Heart left ventricle (tissue), 16 donors: ENCODE measurements around the gene LSS. TPM values are rescaled to one million over a fixed set of nuclear protein-coding genes. Genes with fewer than 3 reads are reported as not detected.
A peak's percentile ranks its signal among the peaks of the same experiment; 100 is the strongest.
"Not testable (repeated sequence)": the region's sequence is repeated elsewhere in the genome, so short reads cannot be mapped to it uniquely, and the experiment has no call there.

Source experiments
- ATAC-seq, 4 donors: fragments of 200-7000 bp; cut with Tn5 transposase; one replicate each; pipeline ENCODE4 v1.9.1; 2020 to 2022; ENCODE audit warnings: moderate library complexity in 4 of 4, mild to moderate bottlenecking in 3 of 4, moderate number of reproducible peaks in 1 of 4
- DNase-seq, 5 donors: peaks; one replicate each; pipeline ENCODE4 v3.0.0-alpha.2; 2020
- H3K27ac ChIP-seq, 12 donors: fragments of 200-600 bp; sonication (generic) in 4 of 12; one replicate each; pipeline versions ENCODE4 v1.5.0 to v1.8.0; 2016 to 2022; ENCODE audit warnings: mild to moderate bottlenecking in 2 of 12
- H3K27me3 ChIP-seq, 9 donors: fragments of 200-600 bp; sonication (generic) in 2 of 9; one replicate each; pipeline versions ENCODE4 v1.5.1 to v1.8.0; 2016 to 2022; ENCODE audit warnings: mild to moderate bottlenecking in 3 of 9
- H3K36me3 ChIP-seq, 9 donors: fragments of 200-600 bp; sonication (generic) in 2 of 9; one replicate each; pipeline versions ENCODE4 v1.5.0 to v1.8.0; 2018 to 2022; ENCODE audit warnings: mild to moderate bottlenecking in 2 of 9
- H3K4me1 ChIP-seq, 12 donors: fragments of 200-600 bp; sonication (generic) in 4 of 12; one replicate each; pipeline versions ENCODE4 v1.5.0 to v1.8.0; 2016 to 2022; ENCODE audit warnings: mild to moderate bottlenecking in 3 of 12
- H3K4me3 ChIP-seq, 12 donors: fragments of 200-600 bp; sonication (generic) in 4 of 12; one replicate each; pipeline versions ENCODE4 v1.5.0 to v1.8.0; 2017 to 2022; ENCODE audit warnings: mild to moderate bottlenecking in 9 of 12, moderate library complexity in 4 of 12
- H3K9me3 ChIP-seq, 12 donors: fragments of 200-600 bp; sonication (generic) in 4 of 12; one replicate each; pipeline versions ENCODE4 v1.5.0 to v1.8.0; 2016 to 2022; ENCODE audit warnings: mild to moderate bottlenecking in 1 of 12
- CTCF ChIP-seq, 12 donors: fragments of 200-600 bp; sonication (generic) in 4 of 12; IDR thresholded peaks; one replicate each; pipeline versions ENCODE4 v1.5.0 to v1.8.0; 2018 to 2022; ENCODE audit warnings: antibody characterized with exemption in 12 of 12, mild to moderate bottlenecking in 5 of 12
- POLR2A ChIP-seq, 2 donors: fragments of 450-650 bp; IDR thresholded peaks; one replicate each; pipeline ENCODE4 v1.6.1; 2017; ENCODE audit warnings: antibody characterized with exemption in 2 of 2, mild to moderate bottlenecking in 2 of 2, moderate library complexity in 2 of 2
- WGBS, 4 donors: extraction: QIAGEN DNeasy Blood & Tissue Kit in 2 of 4; methylation state at CpG; one replicate each; pipeline versions ENCODE4 v1.1.5 to v1.1.7; 2013 to 2018; 5-methylcytosine and 5-hydroxymethylcytosine counted together
- intact Hi-C, 10 donors: fragments of 100-400 bp; cut with DNase I; formaldehyde crosslinking; loops; one replicate each; pipeline versions ENCODE4 v1.11.1 to v1.14.2; 2022
- polyA plus RNA-seq, 2 donors: library from polyadenylated mRNA; stranded (reverse); fragments of 200-250 nt; gene quantifications; one replicate each; pipeline ENCODE4 v1.2.3, GENCODE V29; 2013
- total RNA-seq, 9 donors: library from RNA; depleted of rRNA in 2 of 9; stranded (reverse); fragments of >200 nt in 2 of 9; fragmentation: NEBNext Ultra II Directional in 3 of 9; extraction: Animal tissue kit (Norgen Biotek cat#: 25700) in 3 of 9; gene quantifications; one replicate each; pipeline versions ENCODE4 v1.1.0 to v1.2.4, GENCODE V29; 2016 to 2023
- donor health status: ischemic (EF 13 %, LVEDD 7.1; RV severe dilation, severe dysfunction).
- donor health status: healthy with polysubstance abuse.
- donor health status: DM: no; HTN: yes; CAD: no.
- donor health status: DM: no; HTN: no; CAD: no.
- donor health status: ischemic (EF 25% LVEDD 6.9; RV normal size, moderate dysfunction).
- donor health status: ischemic (EF 25% LVEDD 5.7; RV mildly dilated, moderate dysfunction).
- donor health status: healthy.
- donor health status: DM: yes; HTN: yes; CAD: no.
- donor health status: ischemic (EF 35%, LVEDD 5.7; RV mildly dilated, moderate dysfunction).
- donor health status: nonischemic (EF 11% LVEDD 7.7; RV severe dilation, severe dysfunction).
- donor health status: DM: yes; HTN: yes; CAD: no.
- donor health status: PGD.
- donor health status: ischemic (EF 29% LVEDD 5.4; RV normal size, mild dysfunction).
- donor health status: nonischemic (EF 23%, LVEDD 6.1; RV moderate dilation, normal function).

LSS gene
- total and polyA plus RNA-seq, 11 donors = 25.1 to 65.5 (median 40.7) TPM

DNA sequence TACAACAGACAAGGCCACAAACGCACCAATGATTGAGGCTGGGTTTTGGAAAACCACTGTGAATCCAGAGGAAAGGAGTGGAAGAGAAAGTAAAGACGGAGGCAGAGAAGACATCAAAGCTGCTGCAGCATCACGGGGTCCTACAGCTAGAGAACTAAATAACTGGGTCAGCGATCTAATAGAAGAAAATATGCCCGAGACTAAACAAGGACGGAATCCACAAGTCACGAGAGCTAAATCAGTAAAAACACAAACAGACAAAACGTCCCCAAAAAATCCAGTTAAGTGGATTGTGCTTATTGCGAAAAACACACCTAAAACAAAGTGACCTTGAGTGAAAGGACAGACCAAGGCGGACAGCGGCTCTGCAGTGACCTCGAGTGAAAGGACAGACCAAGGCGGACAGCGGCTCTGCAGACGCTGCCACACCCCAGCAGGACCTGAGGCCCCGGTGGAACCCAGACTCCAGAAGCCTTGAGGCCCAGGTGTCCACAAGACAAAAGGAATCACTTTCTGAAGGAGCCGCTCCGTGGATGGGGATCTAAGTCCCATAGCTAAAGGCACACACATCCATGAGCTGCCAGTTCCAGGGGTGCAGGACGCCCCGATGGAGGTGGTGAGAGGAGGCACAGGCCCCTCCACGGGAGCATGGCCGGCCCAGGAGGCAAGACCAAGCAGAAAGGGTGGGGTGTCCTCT lies 79.2 kb downstream of the LSS start:
- Histone ChIP-seq H3K27me3 (no peaks in the 10 kb centered on the region), H3K9me3 (no peaks in the 10 kb centered on the region), H3K4me3 (no peak overlapping the region), H3K36me3 (no peaks in the 10 kb centered on the region), H3K4me1 (peaks cover 3 to 15% (median 10%) of the 10 kb centered on the region in 12 donors), H3K27ac (no peak overlapping the region)
- intact Hi-C loops = loop anchor here in 3 of 10 donors (10.0 kb wide), 2 partner anchors 75 to 105 kb away; partner anchors contain the start of gene LSS (in 2 of the 3)
- 85 to 89% (median 86%) methylated on average over 22 of the region's 22 CpGs for WGBS, 4 donors
- ATAC-seq = no peak
- DNase-seq = peak in 4 of 5 donors; percentile 14 to 37 (median 18)
- TF ChIP-seq POLR2A (IDR thresholded peaks at IDR 0.05) = no peak

- intact Hi-C loops = loop anchor here in 3 of 10 donors (10.0 kb wide), 2 partner anchors 77 to 107 kb away; partner anchors contain the start of gene LSS (in 2 of the 3)
- no peak for TF ChIP-seq POLR2A (IDR thresholded peaks at IDR 0.05)
- TF ChIP-seq CTCF (IDR thresholded peaks at IDR 0.05) = no peak
- Histone ChIP-seq H3K27me3 (no peaks in the 10 kb centered on the region), H3K4me1 (peaks cover 0 to 15% (median 9%) of the 10 kb centered on the region in 12 donors), H3K36me3 (no peaks in the 10 kb centered on the region), H3K9me3 (no peaks in the 10 kb centered on the region), H3K27ac (no peak overlapping the region), H3K4me3 (no peak overlapping the region)
- WGBS, 4 donors = 89 to 94% (median 92%) methylated on average over 11 of the region's 11 CpGs
- ATAC-seq (no peak), DNase-seq (peak in 2 of 5 donors; percentile 1 to 20)
Measured at GRCh38 chr21:46148106-46148505, 80.5 kb downstream of the LSS start.

DNA sequence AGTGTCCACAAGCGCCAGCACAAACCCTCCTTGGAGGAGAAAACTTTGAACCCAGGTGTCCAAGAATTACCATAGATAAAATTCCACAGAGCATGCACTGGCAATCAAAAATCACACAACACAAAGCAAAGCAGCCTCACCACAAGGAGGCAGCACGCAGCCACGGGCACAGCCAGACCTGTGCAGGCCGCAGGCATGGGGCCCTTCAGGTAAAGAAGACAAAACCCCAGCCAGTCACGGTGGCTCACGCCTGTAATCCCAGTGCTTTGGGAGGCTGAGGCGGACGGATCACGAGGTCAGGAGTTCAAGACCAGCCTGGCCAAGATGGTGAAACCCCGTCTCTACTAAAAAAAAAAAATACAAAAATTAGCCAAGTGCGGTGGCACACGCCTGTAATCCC lies 81.1 kb downstream of the LSS start:
- H3K27ac ChIP-seq, H3K9me3 ChIP-seq, H3K4me1 ChIP-seq, H3K27me3 ChIP-seq, H3K36me3 ChIP-seq, H3K4me3 ChIP-seq: not testable (repeated sequence)
- 77 to 85% (median 79%) methylated on average over 12 of the region's 12 CpGs for WGBS, 4 donors
- TF ChIP-seq CTCF (IDR thresholded peaks at IDR 0.05) = peak in 10 of 12 donors; percentile 28 to 56 (median 42)
- intact Hi-C loops = loop anchor here in 3 of 10 donors (10.0 kb wide), 2 partner anchors 77 to 107 kb away; partner anchors contain the start of gene LSS (in 2 of the 3)
- ATAC-seq (peak in 3 of 4 donors; percentile 37 to 39 (median 38)), DNase-seq (peak in 3 of 5 donors; percentile 38 to 70 (median 41))

- Histone ChIP-seq H3K27ac (no peak overlapping the region), H3K4me3 (no peak overlapping the region), H3K27me3 (no peaks in the 10 kb centered on the region), H3K36me3 (no peaks in the 10 kb centered on the region), H3K4me1 (peaks cover 0 to 9% (median 6%) of the 10 kb centered on the region in 12 donors), H3K9me3 (no peaks in the 10 kb centered on the region)
- DNase-seq = peak in 2 of 5 donors; percentile 6 to 39
- WGBS, 4 donors = 81 to 86% (median 84%) methylated on average over 14 of the region's 14 CpGs
- intact Hi-C loops = loop anchor here in 3 of 10 donors (10.0 kb wide), 2 partner anchors 78 to 108 kb away; partner anchors contain the start of gene LSS (in 2 of the 3)
- no peak for ATAC-seq
- TF ChIP-seq POLR2A (IDR thresholded peaks at IDR 0.05) (no peak), CTCF (IDR thresholded peaks at IDR 0.05) (no peak)
Measured at GRCh38 chr21:46146856-46147255, 81.7 kb downstream of the LSS start.
